ENCODE measurements around the gene SLC40A1.

Gene SLC40A1

GRCh38 chr2:189580658-189581353, at the start of gene SLC40A1:
Gene SLC40A1, minus strand, starts transcription at chr2:189580786. Its CDS starts 326 bp downstream, at chr2:189580460.
- TF ChIP-seq POLR2A (IDR thresholded peaks at IDR 0.05; ENCODE audit: low read depth, low read length), result no peak
- DNase-seq (ENCODE audit: insufficient read length, low spot score) (no peak), FAIRE-seq (no peak)

DNA sequence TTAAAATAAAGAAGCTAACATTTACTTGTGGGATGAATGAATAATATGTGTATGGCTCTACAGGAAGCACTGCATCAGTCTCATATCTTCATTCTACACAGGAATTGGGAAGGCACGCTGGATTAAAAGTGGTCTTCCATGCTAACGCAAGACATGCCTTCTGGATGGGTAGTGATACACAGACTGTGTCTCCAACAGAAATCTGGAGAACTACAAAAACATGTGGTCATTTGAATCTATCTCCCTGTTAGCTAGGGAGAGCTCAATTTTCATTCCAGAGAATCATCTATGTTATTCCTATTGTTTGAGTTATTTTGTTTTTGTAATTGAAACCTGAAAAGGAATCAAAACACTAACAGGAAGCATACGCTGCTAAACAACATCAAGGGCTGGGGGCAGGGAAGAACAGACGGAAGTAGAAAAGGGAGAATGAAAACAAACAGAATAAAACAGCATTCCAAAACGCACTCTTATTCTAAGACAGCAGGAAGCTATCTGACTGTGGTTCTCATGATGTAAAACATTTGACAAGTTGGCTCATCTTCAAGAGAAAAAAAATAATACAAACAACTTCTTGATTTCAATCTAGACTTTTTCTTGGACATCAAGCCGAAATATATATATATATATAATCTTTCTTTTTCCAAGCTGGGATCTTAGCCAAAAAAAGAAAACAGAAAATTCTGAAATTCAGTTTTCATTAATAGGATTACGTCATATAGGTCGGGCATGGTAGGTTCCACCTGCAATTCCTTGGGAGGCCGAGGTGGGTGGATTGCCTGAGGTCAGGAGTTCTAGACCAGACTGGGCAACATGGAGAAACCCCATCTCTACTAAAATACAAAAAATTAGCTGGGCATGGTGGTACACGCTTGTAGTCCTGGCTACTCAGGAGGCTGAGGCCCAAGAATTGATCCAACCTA, 49.2 kb upstream of the SLC40A1 start:
- no peak for TF ChIP-seq POLR2A (IDR thresholded peaks at IDR 0.05; ENCODE audit: low read depth, low read length)
- DNase-seq (ENCODE audit: insufficient read length, low spot score), result no peak

GRCh38 chr2:189628817-189629530, 48.4 kb upstream of the SLC40A1 start:
- DNase-seq (ENCODE audit: insufficient read length, low spot score) (no peak), FAIRE-seq (no peak)
- TF ChIP-seq POLR2A (IDR thresholded peaks at IDR 0.05; ENCODE audit: low read depth, low read length), result no peak

More for the DNA sequence above, 49.2 kb upstream of the SLC40A1 start:
- FAIRE-seq, result peak; percentile 11

DNA sequence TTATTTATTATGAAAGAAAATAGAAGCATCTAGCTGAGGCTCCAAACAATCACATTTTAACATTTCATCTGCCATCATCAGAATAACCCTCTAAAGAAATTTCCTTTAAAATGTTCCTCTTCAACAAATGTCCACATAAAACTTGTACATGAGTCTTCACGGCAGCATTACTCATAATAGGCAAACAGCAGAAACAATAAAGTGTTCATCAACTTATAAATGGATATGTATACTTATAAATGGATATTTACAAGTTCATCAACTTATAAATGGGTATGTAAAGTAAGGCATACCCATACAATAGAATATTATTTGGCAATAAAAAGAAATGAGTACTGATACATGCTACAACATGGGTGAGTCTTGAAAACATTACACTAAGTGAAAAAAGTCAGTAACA, 47.2 kb upstream of the SLC40A1 start:
- no peak for FAIRE-seq
- TF ChIP-seq POLR2A (IDR thresholded peaks at IDR 0.05; ENCODE audit: low read depth, low read length), result no peak

GRCh38 chr2:189625636-189626035, 45.0 kb upstream of the SLC40A1 start:
- DNase-seq (ENCODE audit: insufficient read length, low spot score), result no peak
- TF ChIP-seq POLR2A (IDR thresholded peaks at IDR 0.05; ENCODE audit: low read depth, low read length), result no peak
- FAIRE-seq, result no peak

More for the DNA sequence above, 47.2 kb upstream of the SLC40A1 start:
- DNase-seq (ENCODE audit: insufficient read length, low spot score), result no peak

- DNase-seq (ENCODE audit: insufficient read length, low spot score), result no peak
- no peak for FAIRE-seq
- TF ChIP-seq POLR2A (IDR thresholded peaks at IDR 0.05; ENCODE audit: low read depth, low read length), result no peak
These were observed 44.2 kb upstream of the SLC40A1 start for GRCh38 chr2:189624648-189625355.

DNA sequence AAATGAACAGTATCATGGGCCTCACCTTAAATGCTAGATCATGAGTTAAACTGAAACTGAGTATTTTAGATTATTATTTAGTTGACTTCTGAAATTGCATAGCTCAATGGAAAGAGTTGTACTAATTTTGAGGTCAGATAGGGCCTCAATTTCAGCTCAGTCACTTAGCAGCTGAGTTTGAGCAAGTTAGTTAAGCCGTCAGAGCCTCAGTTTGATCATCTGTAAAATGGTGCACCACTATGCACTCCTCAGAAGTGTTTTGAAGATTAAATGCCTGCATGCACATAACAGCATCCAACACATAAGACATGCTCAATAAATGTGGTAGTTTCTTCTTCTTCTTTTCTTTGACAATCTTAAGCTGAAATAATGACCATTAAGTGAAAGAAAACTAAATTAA, 42.5 kb upstream of the SLC40A1 start:
- FAIRE-seq (no peak), DNase-seq (ENCODE audit: insufficient read length, low spot score) (no peak)
- no peak for TF ChIP-seq POLR2A (IDR thresholded peaks at IDR 0.05; ENCODE audit: low read depth, low read length)

DNA sequence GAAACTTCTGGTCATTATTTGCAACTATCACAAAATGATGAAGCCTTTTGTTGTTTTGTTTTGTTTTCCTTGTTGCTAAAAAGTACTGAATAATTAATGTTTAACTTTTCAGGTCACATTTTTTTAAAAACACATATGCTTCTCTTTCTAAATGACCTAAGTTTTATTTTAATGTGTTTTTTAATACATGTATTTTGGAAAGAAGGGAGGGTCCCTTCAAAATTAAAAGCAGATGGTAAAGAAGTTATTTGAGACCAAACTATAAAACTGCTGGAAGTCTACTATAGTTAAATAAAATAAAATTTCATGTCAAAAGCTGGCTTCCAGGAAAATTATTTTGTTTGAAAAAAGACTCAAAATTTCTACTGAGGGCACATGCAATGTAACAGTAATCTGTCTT, 41.2 kb upstream of the SLC40A1 start:
- FAIRE-seq (no peak), DNase-seq (ENCODE audit: insufficient read length, low spot score) (no peak)
- no peak for TF ChIP-seq POLR2A (IDR thresholded peaks at IDR 0.05; ENCODE audit: low read depth, low read length)

GRCh38 chr2:189618197-189618596, 37.6 kb upstream of the SLC40A1 start:
- DNase-seq (ENCODE audit: insufficient read length, low spot score) (no peak), FAIRE-seq (no peak)
- TF ChIP-seq POLR2A (IDR thresholded peaks at IDR 0.05; ENCODE audit: low read depth, low read length), result no peak

DNA sequence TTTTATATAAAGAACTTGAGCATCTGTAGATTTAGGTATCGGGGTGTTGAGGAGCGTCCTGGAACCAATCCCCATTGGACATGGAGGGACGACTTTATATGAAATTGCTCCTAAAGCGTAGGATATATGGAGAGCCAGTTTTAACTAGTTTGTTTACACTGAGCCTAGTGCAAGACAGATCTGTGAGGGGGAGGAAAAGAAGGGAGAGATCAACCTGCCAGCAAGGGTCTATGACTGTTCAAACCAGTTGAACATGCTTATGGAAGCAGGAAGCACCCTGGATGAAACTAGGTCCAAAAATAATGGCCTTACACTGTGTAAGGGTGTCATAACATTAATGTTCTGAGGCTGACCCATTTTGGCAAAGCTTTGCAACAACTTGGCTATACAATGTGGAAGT, 34.0 kb upstream of the SLC40A1 start:
- DNase-seq (ENCODE audit: insufficient read length, low spot score), result no peak
- FAIRE-seq, result no peak
- TF ChIP-seq POLR2A (IDR thresholded peaks at IDR 0.05; ENCODE audit: low read depth, low read length), result no peak

- no peak for DNase-seq (ENCODE audit: insufficient read length, low spot score)
- TF ChIP-seq POLR2A (IDR thresholded peaks at IDR 0.05; ENCODE audit: low read depth, low read length), result no peak
- no peak for FAIRE-seq
These were observed 33.2 kb upstream of the SLC40A1 start for GRCh38 chr2:189613650-189614420.

DNA sequence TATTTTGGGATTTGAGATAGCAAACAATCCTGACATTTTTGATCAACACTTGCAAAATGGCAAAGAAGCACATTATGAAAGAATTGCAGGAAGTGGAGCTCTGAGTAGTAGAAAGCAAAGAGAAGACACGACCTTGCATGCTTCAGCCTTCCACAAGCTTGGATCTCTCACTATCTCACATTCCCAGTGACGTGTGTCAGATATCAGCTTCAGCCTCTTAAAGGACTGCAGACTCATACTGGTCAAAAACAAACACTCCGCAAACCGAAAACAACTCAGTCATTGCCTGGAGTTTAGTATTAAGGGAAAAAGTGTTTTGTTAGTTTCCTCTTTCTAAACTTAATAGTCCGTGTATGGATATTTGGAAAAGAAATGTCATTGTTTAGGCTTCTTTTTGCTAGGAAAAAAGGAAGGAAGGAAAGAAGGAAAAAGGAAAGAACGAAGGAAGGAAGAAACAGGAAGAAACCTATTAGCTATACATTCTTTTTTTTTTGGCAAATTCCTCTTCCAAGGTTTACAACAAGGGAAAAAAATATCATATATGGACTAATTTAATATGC, 32.6 kb upstream of the SLC40A1 start:
- peak; percentile 95 for FAIRE-seq
- TF ChIP-seq POLR2A (IDR thresholded peaks at IDR 0.05; ENCODE audit: low read depth, low read length), result no peak

More for the DNA sequence above, 32.6 kb upstream of the SLC40A1 start:
- DNase-seq (ENCODE audit: insufficient read length, low spot score), result no peak
